ENCODE data around the gene MMP23B.
"Not testable (repeated sequence)": the region's sequence is repeated elsewhere in the genome, so short reads cannot be mapped to it uniquely, and the experiment has no call there.

Gene MMP23B

DNA sequence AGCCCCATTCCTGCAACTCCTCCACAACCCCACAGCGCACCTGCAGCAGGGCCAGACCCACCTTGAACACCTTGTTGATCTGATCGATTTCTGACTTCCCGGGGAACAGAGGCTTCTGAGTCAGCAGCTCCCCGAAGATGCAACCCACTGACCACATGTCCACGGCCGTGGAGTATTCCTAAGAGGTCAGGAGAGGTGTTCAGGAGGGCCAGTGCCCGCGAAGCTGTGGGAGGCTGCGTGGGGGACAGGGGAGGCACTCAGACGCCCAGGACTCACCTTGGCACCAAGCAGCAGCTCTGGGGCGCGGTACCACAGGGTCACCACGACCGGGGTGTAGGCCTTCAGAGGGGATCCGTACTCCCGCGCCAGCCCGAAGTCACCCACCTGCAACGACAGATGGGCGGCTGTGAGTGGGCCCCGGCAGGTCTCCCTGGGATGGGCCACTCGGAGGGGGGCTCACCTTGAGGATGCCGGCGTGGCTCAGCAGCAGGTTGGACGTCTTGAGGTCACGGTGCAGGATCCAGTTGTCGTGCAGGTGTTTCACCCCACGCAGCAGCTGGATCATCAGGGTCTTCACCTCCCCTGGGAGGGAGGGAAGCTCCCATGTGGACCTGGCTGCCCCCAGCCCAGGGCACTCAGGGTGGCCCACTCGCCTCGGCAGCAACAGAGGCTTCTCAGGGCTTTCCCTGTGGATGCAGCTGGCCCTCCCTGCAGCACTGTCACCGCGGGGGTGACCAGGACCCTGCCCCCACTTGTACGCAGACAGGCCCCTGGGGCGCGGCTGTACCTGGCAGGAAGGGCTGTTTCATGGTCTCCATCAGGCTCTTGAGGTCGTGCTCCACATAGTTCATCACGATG, 4.9 kb downstream of the MMP23B start:
- DNase-seq: not testable (repeated sequence)

DNA sequence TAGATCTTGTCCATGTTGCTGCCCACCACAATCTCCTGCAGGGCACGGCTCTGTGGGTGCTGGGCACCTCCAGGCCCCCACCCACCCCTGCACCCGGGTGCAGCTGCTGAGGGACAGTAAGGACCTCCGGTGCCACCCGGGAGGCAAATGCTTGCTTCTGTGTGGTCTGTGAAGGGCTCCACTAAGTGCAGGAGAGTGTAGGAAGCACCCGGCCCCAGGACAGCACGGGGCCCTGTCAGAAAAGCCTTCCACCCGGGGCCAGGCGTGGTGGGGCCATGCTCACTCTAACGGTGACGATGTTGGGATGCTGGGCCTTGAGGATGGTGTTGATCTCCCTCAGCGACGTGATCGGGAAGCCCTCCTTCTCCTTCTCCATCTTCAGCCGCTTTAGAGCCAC, 5.5 kb downstream of the MMP23B start:
- not testable (repeated sequence) for DNase-seq

DNA sequence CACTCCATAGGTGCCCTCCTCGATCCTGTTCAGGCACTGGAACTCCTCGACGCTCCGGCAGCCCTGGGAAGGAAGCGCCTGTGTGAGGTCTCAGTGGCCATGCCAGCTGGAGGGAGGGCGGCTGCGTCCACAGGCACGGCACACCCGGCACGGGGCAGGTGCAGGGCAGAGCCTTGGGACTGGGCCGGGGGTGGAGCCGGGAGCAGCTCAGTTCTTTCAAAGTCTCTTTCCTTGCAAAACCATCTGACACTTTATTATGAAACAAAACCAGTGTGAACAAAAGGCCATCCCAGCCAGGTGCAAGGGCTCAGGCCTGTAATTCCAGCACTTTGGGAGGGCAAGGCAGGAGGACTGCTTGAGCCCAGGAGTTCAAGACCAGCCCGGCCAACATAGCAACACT, 6.6 kb downstream of the MMP23B start:
- DNase-seq: not testable (repeated sequence)

DNA sequence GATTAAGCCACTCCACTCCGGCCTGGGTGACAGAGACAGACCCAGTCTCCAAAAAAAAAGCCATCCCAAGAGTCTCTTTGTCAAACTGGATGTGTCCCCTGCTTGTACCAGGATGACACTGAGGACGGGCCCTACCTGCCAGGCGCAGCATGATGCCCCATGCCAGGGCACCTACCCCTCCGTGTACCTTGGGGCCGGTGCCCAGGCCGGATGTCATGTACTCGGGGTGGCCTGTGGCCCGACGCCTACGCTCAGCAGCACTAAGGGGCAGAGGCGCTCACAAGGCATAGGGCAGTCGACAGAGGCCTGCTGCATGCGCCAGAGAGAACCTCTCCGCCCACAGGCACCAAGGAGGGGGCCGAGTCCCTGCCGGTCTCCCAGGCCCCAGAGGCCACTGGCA, 7.4 kb downstream of the MMP23B start:
- not testable (repeated sequence) for DNase-seq

DNA sequence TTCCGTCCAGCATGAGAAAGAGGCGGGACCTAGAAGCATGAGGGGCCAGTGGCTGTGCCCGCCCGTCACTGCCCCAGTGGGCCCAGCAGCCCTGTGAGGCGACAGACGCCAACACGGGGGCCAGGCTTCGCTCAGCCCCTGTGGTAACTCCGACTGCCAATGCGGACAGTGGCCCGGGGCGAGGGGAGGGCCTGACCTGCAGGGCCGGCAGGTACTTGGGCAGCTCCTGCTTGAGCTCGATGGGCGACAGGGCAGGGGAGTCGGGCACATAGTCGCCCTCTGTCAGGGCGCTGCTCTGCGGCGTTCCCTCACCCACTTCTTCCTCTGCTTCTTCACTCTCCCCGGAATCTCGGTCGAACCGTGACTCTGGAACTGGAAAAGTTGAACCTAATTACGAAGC, 8.1 kb downstream of the MMP23B start:
- DNase-seq: not testable (repeated sequence)

DNA sequence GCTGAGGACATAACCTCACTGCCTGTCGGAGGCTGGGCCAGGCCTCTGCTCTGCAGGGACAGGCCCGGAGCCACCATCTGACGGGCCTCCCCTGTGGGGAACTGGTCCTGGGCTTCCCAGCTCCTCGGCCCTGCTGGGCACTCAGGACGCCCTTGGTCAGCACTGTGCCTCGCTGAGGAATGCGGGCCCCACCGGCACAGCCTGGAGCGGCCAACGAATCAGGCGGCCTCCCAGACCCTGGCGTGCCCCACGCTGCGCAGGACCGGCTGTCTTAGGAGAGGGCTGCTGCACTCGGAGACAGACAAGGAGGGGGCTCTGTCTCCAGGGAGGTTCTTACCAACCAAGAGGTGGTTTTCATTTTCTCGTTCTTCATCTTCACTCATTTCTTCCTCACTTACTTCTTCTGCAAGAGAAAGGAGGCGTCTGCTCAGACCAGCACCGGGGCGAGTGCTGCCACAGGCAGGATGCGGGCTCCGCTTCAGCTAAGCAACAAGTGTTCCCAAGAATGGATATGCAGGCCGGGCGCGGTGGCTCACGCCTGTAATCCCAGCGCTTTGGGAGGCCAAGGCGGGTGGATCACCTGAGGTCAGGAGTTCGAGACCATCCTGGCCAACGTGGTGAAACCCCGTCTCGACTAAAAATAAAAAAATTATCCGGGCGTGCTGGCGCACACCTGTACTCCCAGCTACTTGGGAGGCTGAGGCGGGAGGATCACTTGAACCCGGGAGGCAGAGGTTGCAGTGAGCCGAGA, 8.9 kb downstream of the MMP23B start:
- not testable (repeated sequence) for DNase-seq

DNA sequence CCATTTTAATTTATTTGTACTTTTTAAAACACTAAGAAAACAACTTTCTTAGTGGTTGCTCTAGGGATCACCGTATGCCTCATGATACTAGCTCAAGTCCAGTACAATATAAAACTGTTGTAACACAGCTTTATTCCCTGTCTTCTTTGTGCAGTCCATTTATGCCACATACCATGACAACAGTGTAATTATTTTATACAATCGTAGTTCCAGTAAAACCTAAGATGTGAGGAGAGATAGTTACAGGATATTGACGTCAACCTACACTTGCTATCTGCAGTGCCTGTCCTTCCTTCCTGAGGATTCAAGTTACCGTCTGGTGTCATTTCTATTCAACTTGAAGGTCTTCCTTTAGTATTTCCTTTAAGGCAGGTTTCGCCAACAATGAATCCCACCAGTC, 14.4 kb downstream of the MMP23B start:
- DNase-seq: not testable (repeated sequence)

- not testable (repeated sequence) for DNase-seq
Observed at GRCh38 chr1:1647567-1648241, 15.7 kb downstream of the MMP23B start.

DNA sequence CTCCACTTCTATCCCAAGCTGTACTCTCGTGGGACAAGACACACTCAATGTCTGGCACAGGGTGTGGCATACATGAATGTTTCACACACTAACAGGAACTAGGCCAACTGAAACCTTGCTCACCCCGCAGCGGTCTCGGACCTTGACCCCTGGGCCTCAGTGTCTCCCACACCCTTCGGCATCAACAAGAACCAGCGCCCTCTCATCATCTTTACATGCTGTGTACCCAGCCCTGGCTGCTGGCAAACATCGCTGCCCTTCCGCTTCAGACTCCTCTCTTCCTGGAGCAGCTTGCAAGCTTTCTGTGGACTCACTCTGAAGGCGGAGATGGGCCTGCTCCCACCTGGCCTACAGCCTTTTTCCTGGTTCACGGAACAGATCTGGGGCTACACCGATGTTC, 16.3 kb downstream of the MMP23B start:
- not testable (repeated sequence) for DNase-seq

GRCh38 chr1:1658583-1659549, 26.9 kb downstream of the MMP23B start, which contains the start of gene CDK11B:
TSS of gene CDK11B (minus strand) at chr1:1659004. CDS start at chr1:1657485, 1,519 bp downstream.
- peak; percentile 95 for DNase-seq

DNA sequence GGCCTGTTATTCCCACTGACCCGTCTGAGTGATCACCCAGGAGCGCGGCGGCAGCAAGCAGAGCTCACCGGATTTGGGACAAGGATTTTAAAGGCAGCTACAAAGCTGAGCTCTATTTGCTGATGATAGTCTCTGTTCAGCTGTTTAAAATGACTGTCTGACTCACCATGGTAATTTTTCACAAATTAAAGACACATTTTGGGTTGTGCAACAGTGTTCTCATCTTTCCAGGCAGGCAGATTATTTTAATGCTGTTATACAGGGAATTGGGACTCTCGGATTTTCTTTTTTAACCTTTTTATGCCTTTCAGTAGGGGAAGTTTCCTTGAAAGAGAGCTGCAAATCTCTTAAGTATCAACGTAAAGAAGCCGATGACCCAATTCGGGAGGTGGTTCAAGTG, 30.4 kb downstream of the MMP23B start:
- DNase-seq: not testable (repeated sequence)

- DNase-seq: not testable (repeated sequence)
Observed at GRCh38 chr1:1662830-1663560, 31.0 kb downstream of the MMP23B start.

DNA sequence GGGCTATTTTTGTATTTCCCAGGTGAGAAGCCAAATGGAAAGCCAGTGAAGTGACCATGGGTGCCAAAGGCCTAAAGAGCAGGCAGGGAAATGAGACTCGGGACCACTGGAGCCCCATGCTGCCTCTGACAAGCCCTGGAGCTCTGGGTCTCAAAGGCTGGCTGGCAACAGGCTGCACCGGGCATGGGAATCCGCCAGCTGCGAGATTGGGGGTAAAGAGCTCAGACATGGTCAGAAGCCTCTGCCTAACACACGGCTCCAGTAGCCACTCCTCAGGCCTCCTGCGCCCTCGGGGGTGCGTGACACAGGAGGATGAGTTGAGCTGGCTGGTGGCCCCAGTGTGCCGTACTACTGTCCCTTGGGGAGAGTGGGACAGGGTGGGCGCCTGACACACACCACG, 32.3 kb downstream of the MMP23B start:
- DNase-seq: not testable (repeated sequence)

DNA sequence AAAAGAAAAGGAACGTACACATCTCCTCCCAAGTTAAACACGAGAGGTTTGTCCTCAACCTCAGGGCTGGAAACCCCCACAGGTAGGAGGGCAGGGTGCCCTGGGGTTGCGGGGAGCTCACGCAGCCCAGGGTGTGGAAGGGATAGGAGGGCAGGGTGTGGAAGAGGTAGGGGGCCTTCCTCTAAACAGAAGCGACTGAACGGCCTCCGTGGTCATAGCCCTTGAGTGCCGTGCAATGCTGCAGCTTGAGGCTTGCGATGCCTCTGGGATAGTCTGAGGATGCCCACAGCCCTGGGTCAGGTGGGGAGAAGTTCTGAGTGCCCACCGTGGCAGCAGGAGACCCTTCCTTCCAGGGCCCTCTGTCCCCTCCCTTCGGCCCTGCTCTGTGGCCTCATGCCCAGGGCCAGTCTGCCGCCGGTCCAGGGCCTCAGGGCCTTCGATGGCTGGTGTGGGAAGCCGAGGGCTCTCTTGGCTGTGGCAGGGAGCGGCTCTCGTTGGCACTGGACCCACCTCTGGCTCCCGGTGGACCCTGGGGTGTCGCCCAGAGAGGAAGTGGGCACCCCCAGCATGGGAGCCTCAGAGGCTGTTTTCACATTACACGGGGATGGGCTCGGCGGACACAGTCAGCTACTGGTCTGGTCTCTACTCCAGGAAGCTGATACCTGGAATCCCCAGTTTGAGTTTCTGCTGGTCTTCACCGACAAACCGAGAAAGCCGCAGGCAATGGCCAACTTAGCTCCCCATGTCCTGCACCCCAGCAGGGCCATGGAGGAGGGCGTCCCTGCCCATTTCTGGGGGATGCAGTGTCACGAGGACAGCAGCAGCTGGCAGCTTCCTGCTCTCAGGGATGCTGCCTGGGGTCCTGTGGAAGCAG, 33.2 kb downstream of the MMP23B start:
- DNase-seq: no peak

- no peak for DNase-seq
Observed at GRCh38 chr1:1665815-1666251, 33.9 kb downstream of the MMP23B start.

GRCh38 chr1:1666526-1666925, 34.6 kb downstream of the MMP23B start:
- no peak for DNase-seq

DNA sequence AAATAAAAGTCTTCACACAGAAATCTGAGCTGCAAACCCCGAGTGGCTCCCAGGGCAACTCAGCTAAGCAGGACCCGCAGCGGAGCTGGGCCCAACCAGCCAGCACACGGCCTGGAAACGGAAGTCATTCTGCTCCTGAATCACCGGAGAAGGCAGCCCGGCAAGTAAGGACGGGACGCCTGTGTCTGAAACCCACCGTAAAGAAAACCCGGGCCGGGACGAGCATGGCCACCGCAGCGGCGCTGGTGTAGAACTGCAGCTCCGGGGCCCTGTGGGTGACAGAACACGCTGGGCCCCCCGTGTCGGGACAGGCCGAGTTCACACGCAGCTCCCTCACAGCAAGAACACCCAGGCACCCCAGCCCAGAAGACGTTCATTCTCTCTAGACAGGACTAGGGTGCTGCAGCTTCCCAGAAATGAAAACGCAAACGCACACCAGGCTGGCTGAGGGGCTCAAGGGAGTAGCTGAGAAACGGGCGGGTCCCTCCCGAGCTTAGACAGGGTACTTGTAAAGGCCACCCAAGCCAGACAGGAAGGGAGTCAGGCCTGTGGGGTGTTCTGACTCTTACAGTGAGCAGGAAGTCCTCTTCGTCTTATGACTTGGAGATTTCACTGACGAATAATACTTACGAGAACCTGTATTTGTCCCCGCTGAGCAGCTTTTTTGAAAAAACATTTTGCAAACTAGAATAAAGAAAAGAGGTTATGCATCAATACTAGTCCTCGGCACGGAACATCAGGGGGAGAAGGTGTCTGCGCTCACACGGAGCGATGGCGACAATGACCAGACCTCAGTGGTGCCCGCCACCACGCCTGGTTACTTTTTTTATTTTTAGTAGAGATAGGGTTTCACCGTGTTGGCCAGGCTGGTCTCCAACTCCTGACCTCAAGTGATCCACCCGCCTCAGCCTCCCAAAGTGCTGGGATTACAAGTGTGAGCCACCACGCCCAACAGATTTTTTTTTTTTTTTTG, 37.8 kb downstream of the MMP23B start:
- DNase-seq: no peak

GRCh38 chr1:1670866-1671265, 38.9 kb downstream of the MMP23B start:
- no peak for DNase-seq

All from CD4-positive, alpha-beta T cell treated with Interleukin-4 for 4 hours (primary cell).